HFFc6 (cell line): ENCODE results near the gene EXOC2. TPM values are rescaled to one million over a fixed set of nuclear protein-coding genes. Genes with fewer than 3 reads are reported as not detected.

ENCODE experiments used
- DNase-seq: peaks from one replicate; pipeline ENCODE4 v3.0.0-alpha.2; 2018
- H3K27ac Mint-ChIP-seq: 2 replicates; pipeline ENCODE4 v1.8.0; 2020; ENCODE audit warnings: mild to moderate bottlenecking, mixed read lengths
- H3K27me3 Mint-ChIP-seq: 2 replicates; pipeline ENCODE4 v1.8.0; 2021; ENCODE audit warnings: mild to moderate bottlenecking, moderate library complexity, mixed read lengths; ENCODE audit not compliant: insufficient read depth
- H3K36me3 Mint-ChIP-seq: 2 replicates; pipeline ENCODE4 v1.8.0; 2021; ENCODE audit warnings: low read depth, mixed read lengths
- H3K4me1 Mint-ChIP-seq: 2 replicates; pipeline ENCODE4 v1.8.0; 2020; ENCODE audit warnings: low read depth, mixed read lengths
- H3K4me3 Mint-ChIP-seq: 2 replicates; pipeline ENCODE4 v1.8.0; 2020; ENCODE audit warnings: mild to moderate bottlenecking, moderate library complexity, mixed read lengths
- H3K9me3 Mint-ChIP-seq: 2 replicates; pipeline ENCODE4 v1.8.0; 2020; ENCODE audit warnings: mild to moderate bottlenecking, mixed read lengths
- CTCF ChIP-seq: fragments of 200-600 bp; sonication (generic); IDR thresholded peaks from 2 replicates; pipeline ENCODE4 v1.5.0; 2021; ENCODE audit warnings: antibody characterized with exemption, mild to moderate bottlenecking
- total RNA-seq, 6 experiments: library from RNA; stranded (reverse); fragmentation: NEBNext Ultra II Directional; extraction: Animal tissue kit (Norgen Biotek cat#: 25700); gene quantifications; 2 replicates in 1 of 6; 3 replicates in 5 of 6; pipeline ENCODE4 v1.2.3, GENCODE V29; 2021

Gene EXOC2
- total RNA-seq, 6 experiments from 2014 or later = 19.3 to 22.4 (median 20.3) TPM

- no peak for TF ChIP-seq CTCF
- H3K4me3 Mint-ChIP-seq = no peak overlapping the region
- H3K4me1 Mint-ChIP-seq = peaks cover 23% of the 10 kb centered on the region
- DNase-seq = no peak
- no peaks in the 10 kb centered on the region for H3K9me3 Mint-ChIP-seq
- H3K36me3 Mint-ChIP-seq = peaks cover 4% of the 10 kb centered on the region; the same call in 1 of the 2 replicates
- peaks cover 5% of the 10 kb centered on the region for H3K27me3 Mint-ChIP-seq
- H3K27ac Mint-ChIP-seq = no peak overlapping the region
Observed at GRCh38 chr6:713351-713750, 20.4 kb upstream of the EXOC2 start.

GRCh38 chr6:712805-713204 is 19.9 kb upstream of the EXOC2 start:
- H3K4me3 Mint-ChIP-seq = no peak overlapping the region
- no peak overlapping the region for H3K27ac Mint-ChIP-seq
- peaks cover 5% of the 10 kb centered on the region for H3K27me3 Mint-ChIP-seq
- DNase-seq = no peak
- H3K36me3 Mint-ChIP-seq = peaks cover 4% of the 10 kb centered on the region; the same call in 1 of the 2 replicates
- peaks cover 23% of the 10 kb centered on the region for H3K4me1 Mint-ChIP-seq
- H3K9me3 Mint-ChIP-seq = no peaks in the 10 kb centered on the region
- TF ChIP-seq CTCF = no peak

- Mint-ChIP-seq H3K27ac (peak overlapping the region; percentile 98; the same call in 1 of the 2 replicates), H3K4me3 (peak overlapping the region; percentile 93; the same call in 1 of the 2 replicates), H3K9me3 (no peaks in the 10 kb centered on the region), H3K36me3 (peaks cover 3% of the 10 kb centered on the region; the same call in 1 of the 2 replicates), H3K4me1 (peaks cover 23% of the 10 kb centered on the region), H3K27me3 (peaks cover under 1% of the 10 kb centered on the region)
- DNase-seq = no peak
- TF ChIP-seq CTCF = no peak
Observed at GRCh38 chr6:711925-712324, 19.0 kb upstream of the EXOC2 start.

GRCh38 chr6:710601-711571 is 17.9 kb upstream of the EXOC2 start:
- TF ChIP-seq CTCF = no peak
- H3K4me3 Mint-ChIP-seq = peak overlapping the region; percentile 93
- H3K27me3 Mint-ChIP-seq = no peaks in the 10 kb centered on the region; the same call in none of the 2 replicates
- peak overlapping the region; percentile 98 for H3K27ac Mint-ChIP-seq
- DNase-seq = peak; percentile 45
- no peaks in the 10 kb centered on the region for H3K36me3 Mint-ChIP-seq
- H3K9me3 Mint-ChIP-seq = no peaks in the 10 kb centered on the region
- H3K4me1 Mint-ChIP-seq = peaks cover 30% of the 10 kb centered on the region

GRCh38 chr6:709471-710056 is 16.6 kb upstream of the EXOC2 start:
- H3K27me3 Mint-ChIP-seq = no peaks in the 10 kb centered on the region; the same call in none of the 2 replicates

More at GRCh38 chr6:709471-710056, 16.6 kb upstream of the EXOC2 start:
- H3K9me3 Mint-ChIP-seq = no peaks in the 10 kb centered on the region
- H3K4me3 Mint-ChIP-seq = peak overlapping the region; percentile 93
- no peak for TF ChIP-seq CTCF
- H3K4me1 Mint-ChIP-seq = peaks cover 32% of the 10 kb centered on the region
- H3K27ac Mint-ChIP-seq = peak overlapping the region; percentile 98
- H3K36me3 Mint-ChIP-seq = no peaks in the 10 kb centered on the region
- DNase-seq = no peak
